PC-3 (cell line): ENCODE results near the gene SCN1B. TPM values are rescaled to one million over a fixed set of nuclear protein-coding genes. Genes with fewer than 3 reads are reported as not detected.

ENCODE experiments used
- ATAC-seq: fragments of 200-7000 bp; cut with Tn5 transposase; 2 replicates; pipeline ENCODE4 v1.9.1; 2020; ENCODE audit warnings: mild to moderate bottlenecking, moderate library complexity
- BruUV-seq: library from RNA; stranded (reverse); fragments of 400-500 nt; replicated peaks from 2 replicates; lab custom pipeline; 2021; lab: Mats Ljungman, UMichigan
- CTCF ChIA-PET: fragments of 300-600 bp; sonication (Branson Sonifier 250); formaldehyde crosslinking; loops from one replicate; lab custom pipeline; 2022; ENCODE audit warnings: antibody characterized with exemption; lab: Charles Lee
- POLR2A ChIA-PET: fragments of 300-600 bp; sonication (Branson Sonifier 250); formaldehyde crosslinking; loops from one replicate; lab custom pipeline; 2022; ENCODE audit warnings: antibody characterized with exemption; ENCODE audit not compliant: unreplicated experiment; lab: Charles Lee
- DNase-seq: peaks from one replicate; pipeline ENCODE4 v3.0.0-alpha.2; 2015
- H2AFZ ChIP-seq: fragments of 300-600 bp; sonication (generic); 2 replicates; pipeline ENCODE4 v1.6.0; 2016; ENCODE audit warnings: antibody characterized with exemption, low read length
- H3F3A ChIP-seq: fragments of 300-600 bp; sonication (generic); one replicate; pipeline ENCODE4 v1.6.0; 2017; ENCODE audit warnings: antibody characterized with exemption, low read length, control low read depth, mild to moderate bottlenecking; ENCODE audit not compliant: unreplicated experiment
- H3K27ac ChIP-seq: fragments of 300-600 bp; sonication (generic); 2 replicates; pipeline ENCODE4 v1.5.1; 2016; ENCODE audit warnings: mild to moderate bottlenecking, low read length
- H3K27me3 ChIP-seq: fragments of 300-600 bp; sonication (generic); 2 replicates; pipeline ENCODE4 v1.6.1; 2016; ENCODE audit warnings: low read length, mixed read lengths
- H3K36me3 ChIP-seq: fragments of 300-600 bp; sonication (generic); 2 replicates; pipeline ENCODE4 v1.6.1; 2016; ENCODE audit warnings: low read depth, mixed run types, low read length, mixed read lengths
- H3K4me1 ChIP-seq: fragments of 300-600 bp; sonication (generic); 2 replicates; pipeline ENCODE4 v1.5.1; 2016; ENCODE audit warnings: low read length; ENCODE audit not compliant: insufficient read depth
- H3K4me2 ChIP-seq: fragments of 300-600 bp; sonication (generic); 2 replicates; pipeline ENCODE4 v1.6.0; 2016; ENCODE audit warnings: low read length
- H3K4me3 ChIP-seq: fragments of 300-600 bp; sonication (generic); 2 replicates; pipeline ENCODE4 v1.5.1; 2016; ENCODE audit warnings: mild to moderate bottlenecking, low read length, mixed read lengths
- H3K79me2 ChIP-seq: fragments of 300-600 bp; sonication (generic); 2 replicates; pipeline ENCODE4 v1.6.1; 2017; ENCODE audit warnings: low read length, mixed read lengths
- H3K9ac ChIP-seq: fragments of 300-600 bp; sonication (generic); 2 replicates; pipeline ENCODE4 v1.6.0; 2016; ENCODE audit warnings: mild to moderate bottlenecking, low read length
- H3K9me2 ChIP-seq: fragments of 300-600 bp; sonication (generic); replicated peaks from 2 replicates; pipeline ENCODE4 v1.6.1; 2016; ENCODE audit warnings: mixed run types, low read length, mixed read lengths
- H3K9me3 ChIP-seq: fragments of 300-600 bp; sonication (generic); 2 replicates; pipeline ENCODE4 v1.6.1; 2016; ENCODE audit warnings: low read length, mixed read lengths
- H4K20me1 ChIP-seq: fragments of 300-600 bp; sonication (generic); 2 replicates; pipeline ENCODE4 v1.6.1; 2016; ENCODE audit warnings: low read length, mixed read lengths
- CTCF ChIP-seq: fragments of 300-600 bp; sonication (generic); conservative IDR thresholded peaks from 2 replicates; pipeline ENCODE4 v1.5.1; 2017; ENCODE audit warnings: antibody characterized with exemption, low read depth, mild to moderate bottlenecking, low read length
- EZH2 ChIP-seq: fragments of 300-600 bp; sonication (generic); IDR thresholded peaks from one replicate; pipeline ENCODE4 v1.6.1; 2017; ENCODE audit warnings: antibody characterized with exemption, mild to moderate bottlenecking, low read length; ENCODE audit not compliant: unreplicated experiment
- EZH2phosphoT487 ChIP-seq: fragments of 300-600 bp; sonication (generic); IDR thresholded peaks from 2 replicates; pipeline ENCODE4 v1.6.1; 2018; ENCODE audit warnings: mild to moderate bottlenecking, antibody characterized with exemption, low read length, borderline replicate concordance
- intact Hi-C: fragments of 100-400 bp; cut with micrococcal nuclease; formaldehyde crosslinking; loops from 2 replicates; pipeline ENCODE4 v1.9.0; 2023
- total RNA-seq: library from RNA; depleted of rRNA; stranded (reverse); fragments of >200 nt; gene quantifications from 2 replicates; pipeline ENCODE4 v1.2.3, GENCODE V29; 2014; rRNA removed

SCN1B gene
- total RNA-seq, 1 experiment from 2014 or later, result 1.7 TPM

- ChIA-PET CTCF (no interaction called here), POLR2A (no interaction called here)
- no peak for TF ChIP-seq CTCF
- no peak for TF ChIP-seq EZH2
- no peak for TF ChIP-seq EZH2phosphoT487
- Histone ChIP-seq H2AFZ (no peak overlapping the region), H3F3A (no peaks in the 10 kb centered on the region), H3K27ac (no peak overlapping the region), H3K79me2 (no peaks in the 10 kb centered on the region), H3K4me2 (no peak overlapping the region), H3K4me1 (peaks cover 10% of the 10 kb centered on the region), H3K9me2 (no peaks in the 10 kb centered on the region), H4K20me1 (no peaks in the 10 kb centered on the region), H3K4me3 (no peak overlapping the region), H3K9me3 (no peaks in the 10 kb centered on the region), H3K9ac (no peak overlapping the region), H3K36me3 (no peaks in the 10 kb centered on the region), H3K27me3 (no peaks in the 10 kb centered on the region)
- intact Hi-C loops, result no loop called here
- peak; percentile 55 for DNase-seq
- no TSS peak for BruUV-seq
- ATAC-seq, result peak; percentile 75
These were observed 58.1 kb downstream of the SCN1B start for GRCh38 chr19:35088131-35088913.

GRCh38 chr19:35089554-35089953, 59.3 kb downstream of the SCN1B start:
- CTCF ChIA-PET, result no interaction called here
- Histone ChIP-seq H4K20me1 (no peaks in the 10 kb centered on the region), H3K36me3 (no peaks in the 10 kb centered on the region), H3K4me1 (peaks cover 10% of the 10 kb centered on the region), H3K9me3 (no peaks in the 10 kb centered on the region), H2AFZ (no peak overlapping the region), H3F3A (no peaks in the 10 kb centered on the region), H3K27me3 (no peaks in the 10 kb centered on the region), H3K9ac (no peak overlapping the region), H3K4me3 (no peak overlapping the region), H3K27ac (no peak overlapping the region), H3K9me2 (no peaks in the 10 kb centered on the region), H3K79me2 (no peaks in the 10 kb centered on the region), H3K4me2 (no peak overlapping the region)
- intact Hi-C loops, result no loop called here
- no TSS peak for BruUV-seq
- no peak for ATAC-seq
- POLR2A ChIA-PET, result no interaction called here
- no peak for DNase-seq
- no peak for TF ChIP-seq EZH2phosphoT487
- no peak for TF ChIP-seq EZH2
- TF ChIP-seq CTCF, result no peak

Other genes starting within 250 kb of the SCN1B start
- 2.3 and 3.5 TPM in 2 replicates for gene ZNF30, start 103.6 kb upstream of the SCN1B start, total RNA-seq
- gene ZNF792, start 66.2 kb upstream of the SCN1B start, total RNA-seq, result 5.8 and 6.3 TPM in 2 replicates
- 24.8 and 32.8 TPM in 2 replicates for gene GRAMD1A, start 30.1 kb upstream of the SCN1B start, total RNA-seq
- 0.18 TPM in 1 of 2 replicates, not detected in the other for gene HPN, start 11.3 kb downstream of the SCN1B start, total RNA-seq
- 48.7 and 61.6 TPM in 2 replicates for gene FXYD3, start 85.4 kb downstream of the SCN1B start, total RNA-seq
- 0.22 TPM in 1 of 2 replicates, not detected in the other for gene LGI4, start 104.6 kb downstream of the SCN1B start, total RNA-seq
- gene FXYD1, start 108.4 kb downstream of the SCN1B start, total RNA-seq, result not detected in 2 replicates
- gene FXYD7, start 112.8 kb downstream of the SCN1B start, total RNA-seq, result not detected in 2 replicates
- gene FXYD5, start 124.3 kb downstream of the SCN1B start, total RNA-seq, result 114 and 123 TPM in 2 replicates
- gene FAM187B, start 198.3 kb downstream of the SCN1B start, total RNA-seq, result not detected in 2 replicates
- 80.3 and 91.0 TPM in 2 replicates for gene LSR, start 218.5 kb downstream of the SCN1B start, total RNA-seq
- gene USF2, start 238.5 kb downstream of the SCN1B start, total RNA-seq, result 102 and 103 TPM in 2 replicates